Inferior parietal cortex (tissue), 1 donor: Measurements from ENCODE around the gene PACS2.

Experiments
- DNase-seq: peaks from one replicate; pipeline ENCODE4 v3.0.0-alpha.2; 2016; ENCODE audit errors: extremely low spot score

The PACS2 gene

DNA sequence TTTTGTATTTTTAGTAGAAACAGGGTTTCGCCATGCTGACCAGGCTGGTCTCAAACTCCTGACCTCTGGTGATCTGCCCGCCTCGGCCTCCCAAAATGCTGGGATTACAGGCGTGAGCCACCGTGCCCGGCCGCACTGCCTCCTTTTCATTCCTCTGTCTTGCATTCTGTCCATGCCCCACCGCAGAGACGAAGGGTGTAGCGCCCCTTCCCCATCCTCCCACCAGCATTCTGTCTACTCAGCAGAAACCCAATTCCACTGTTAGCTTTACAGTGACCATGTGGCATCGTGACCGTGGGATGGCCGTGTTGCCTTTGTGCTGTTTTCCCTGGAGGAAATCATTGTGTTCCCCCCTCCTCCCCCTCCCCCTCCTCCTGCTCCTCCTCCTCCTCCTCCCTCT, 94.0 kb downstream of the PACS2 start:
- DNase-seq = no peak

DNA sequence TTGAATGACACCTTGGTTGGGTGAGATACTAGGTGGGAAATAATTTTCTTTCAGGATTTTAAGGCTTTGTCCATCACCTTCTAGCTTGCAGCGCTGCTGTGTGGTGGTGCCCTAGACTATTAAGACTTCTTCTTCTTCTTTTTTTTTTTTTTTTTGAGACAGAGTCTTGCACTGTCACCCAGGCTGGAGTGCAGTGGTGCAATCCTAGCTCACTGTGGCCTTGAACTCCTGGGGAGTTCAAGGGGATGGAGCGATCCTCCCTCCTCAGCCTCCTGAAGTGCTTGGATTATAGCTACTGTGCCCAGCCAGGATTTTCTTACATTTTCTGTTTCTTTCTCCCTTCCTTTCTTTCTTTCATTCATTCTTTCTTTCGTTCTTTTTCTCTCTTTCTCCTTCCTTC, 94.8 kb downstream of the PACS2 start:
- no peak for DNase-seq

DNA sequence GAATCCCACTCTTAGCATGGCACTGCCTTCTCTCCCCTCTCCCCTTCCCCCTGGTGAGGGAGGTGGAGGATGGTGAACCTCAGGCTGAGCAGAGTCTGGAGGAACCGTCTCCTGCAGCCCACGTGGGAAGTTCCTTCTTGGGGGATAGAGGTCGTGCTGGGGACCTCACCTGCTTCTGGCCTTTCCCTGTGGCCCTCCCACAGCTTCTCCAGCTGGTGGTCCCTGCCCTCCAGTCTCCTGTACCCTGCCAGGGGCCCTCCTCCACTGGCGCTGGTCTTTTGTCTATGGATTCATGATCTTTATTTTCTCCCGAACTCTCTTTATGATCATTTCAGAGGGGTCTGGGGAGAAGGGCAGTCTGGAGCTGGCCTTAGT, 96.1 kb downstream of the PACS2 start:
- no peak for DNase-seq

DNA sequence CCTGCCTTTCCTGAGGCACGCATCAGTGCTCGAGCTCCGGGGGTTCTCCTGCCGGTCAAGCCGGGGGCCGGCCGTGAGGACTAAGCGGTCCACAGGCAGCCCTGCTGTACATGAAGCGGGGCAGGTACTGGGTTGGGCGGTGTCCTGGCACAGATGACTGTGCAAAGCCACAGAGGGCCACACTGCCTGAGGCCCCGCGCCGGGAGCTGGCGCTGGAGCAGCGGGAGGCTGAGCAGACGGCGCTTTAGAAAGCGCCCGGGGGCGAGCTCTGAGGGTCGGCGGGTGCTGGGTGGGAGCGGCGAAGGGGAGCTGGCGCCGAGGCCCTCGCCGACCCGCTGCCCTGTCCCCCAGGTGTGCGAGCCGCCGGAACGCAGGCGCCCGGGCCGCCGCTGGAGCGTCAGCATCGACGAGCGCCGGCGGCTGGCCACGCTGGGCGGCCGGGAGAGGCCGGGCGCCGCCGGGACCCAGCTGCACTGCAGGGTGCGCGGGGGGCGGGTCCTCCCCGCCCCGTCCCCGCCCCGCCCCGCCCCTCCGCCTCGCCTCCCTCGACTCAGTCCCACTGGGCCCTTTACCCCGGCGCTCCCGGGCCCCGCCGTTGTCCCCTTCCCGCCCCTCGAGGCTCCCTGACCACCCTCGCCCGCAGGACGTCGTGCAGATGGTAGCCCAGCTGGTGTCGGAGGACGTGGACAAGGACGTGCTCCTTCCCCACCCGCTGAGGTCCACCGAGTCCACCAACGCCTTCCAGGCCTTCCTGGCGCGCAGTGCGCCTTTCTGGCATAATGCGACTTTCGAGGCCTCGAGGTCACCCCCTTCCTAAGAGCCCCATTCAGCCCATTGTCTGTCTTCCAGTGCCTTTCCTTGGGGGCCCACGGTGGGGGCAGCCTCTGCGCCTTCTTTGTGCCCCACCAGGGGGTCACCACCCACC, 96.7 kb downstream of the PACS2 start:
- no peak for DNase-seq

DNA sequence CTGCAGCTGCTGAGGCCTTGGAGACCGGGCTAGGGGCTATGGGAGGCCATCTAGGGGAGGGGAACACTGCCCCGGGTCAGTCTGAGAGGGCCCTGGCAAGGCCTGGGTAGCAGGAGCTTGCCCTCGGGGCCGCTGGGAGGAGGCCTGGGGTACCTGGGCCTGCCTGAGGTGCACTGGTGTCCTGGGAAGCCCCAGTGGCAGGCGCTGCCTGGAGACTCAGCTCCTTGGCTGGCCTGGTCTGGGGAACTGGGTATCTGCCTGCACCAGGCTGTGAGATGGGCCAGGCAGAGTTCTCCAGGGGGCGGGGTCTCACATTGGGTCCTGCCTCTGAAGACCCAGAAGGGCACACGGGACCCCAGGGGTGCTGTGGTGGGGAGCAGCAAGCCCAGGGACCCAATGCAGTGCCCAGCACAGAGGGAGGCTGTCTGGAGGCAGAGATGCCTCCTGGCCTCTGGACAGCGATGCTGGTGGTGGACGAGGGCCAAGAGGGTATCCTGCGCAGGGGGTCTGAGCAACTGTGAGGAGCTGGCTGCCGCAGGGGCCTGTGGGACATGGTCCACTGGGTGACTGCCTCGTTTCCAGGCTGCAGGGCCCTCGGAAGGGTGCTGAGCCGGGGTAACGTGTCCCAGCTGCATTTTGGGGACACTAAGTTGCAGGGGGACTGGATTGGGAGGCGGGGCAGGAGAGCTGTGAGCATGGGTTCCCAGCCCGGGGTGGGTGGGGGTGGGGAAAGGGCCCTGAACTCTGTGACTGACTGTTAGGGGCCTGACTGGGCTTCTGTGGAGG, 97.6 kb downstream of the PACS2 start:
- DNase-seq = no peak

DNA sequence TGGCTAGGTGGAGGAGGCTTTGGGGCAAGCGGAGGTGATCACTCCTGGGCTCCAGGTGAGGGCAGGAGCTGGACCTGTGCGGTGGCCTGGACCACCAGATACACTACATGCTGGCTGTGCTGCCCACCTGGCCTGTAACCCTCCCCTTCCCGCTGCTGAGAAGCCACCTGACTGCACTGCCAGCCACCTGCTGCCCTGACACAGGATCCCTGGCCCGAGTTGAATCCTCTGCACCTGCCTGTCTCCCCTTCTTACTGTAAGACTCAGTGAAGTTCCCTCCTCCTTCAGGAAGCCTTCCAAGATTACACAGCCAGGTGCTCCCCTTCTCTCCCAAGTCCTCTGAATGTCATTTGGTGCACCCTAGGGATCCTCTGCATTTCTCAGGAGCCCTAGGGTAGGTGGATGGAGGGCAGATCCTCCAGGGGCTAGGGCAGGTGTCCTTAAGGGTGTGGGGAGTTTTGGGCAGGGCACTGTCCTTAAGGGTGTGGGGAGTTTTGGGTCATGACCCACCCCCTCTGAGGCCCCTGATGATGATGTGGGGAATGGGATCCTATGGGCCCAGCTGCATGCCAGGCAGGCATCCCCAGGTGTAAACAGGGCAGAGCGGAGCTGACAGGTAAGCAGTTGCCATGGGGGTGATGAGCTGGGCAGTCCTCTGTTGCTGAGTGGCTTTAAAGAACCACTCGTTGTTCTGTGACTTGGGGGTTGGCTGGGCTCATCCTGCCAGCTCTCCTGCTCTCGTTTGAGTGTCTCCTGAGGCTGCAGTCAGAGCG, 98.4 kb downstream of the PACS2 start:
- no peak for DNase-seq

DNA sequence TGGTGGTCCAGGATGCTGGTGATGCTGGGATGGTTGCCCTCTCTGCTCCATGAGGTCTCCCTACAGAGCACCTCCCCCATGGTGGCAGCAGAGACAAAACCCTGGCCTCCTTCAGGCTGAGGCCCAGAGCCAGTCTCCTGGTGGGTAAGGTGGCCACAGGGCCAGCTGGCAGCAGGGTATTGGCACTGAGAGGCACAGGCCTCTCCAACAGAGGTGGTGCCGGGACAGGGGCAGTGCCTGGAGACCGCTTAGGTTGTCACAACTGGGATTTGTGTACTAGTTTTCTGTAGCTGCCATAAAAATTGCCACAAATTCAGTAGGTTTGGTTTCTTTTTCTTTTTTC, 99.0 kb downstream of the PACS2 start:
- no peak for DNase-seq

DNA sequence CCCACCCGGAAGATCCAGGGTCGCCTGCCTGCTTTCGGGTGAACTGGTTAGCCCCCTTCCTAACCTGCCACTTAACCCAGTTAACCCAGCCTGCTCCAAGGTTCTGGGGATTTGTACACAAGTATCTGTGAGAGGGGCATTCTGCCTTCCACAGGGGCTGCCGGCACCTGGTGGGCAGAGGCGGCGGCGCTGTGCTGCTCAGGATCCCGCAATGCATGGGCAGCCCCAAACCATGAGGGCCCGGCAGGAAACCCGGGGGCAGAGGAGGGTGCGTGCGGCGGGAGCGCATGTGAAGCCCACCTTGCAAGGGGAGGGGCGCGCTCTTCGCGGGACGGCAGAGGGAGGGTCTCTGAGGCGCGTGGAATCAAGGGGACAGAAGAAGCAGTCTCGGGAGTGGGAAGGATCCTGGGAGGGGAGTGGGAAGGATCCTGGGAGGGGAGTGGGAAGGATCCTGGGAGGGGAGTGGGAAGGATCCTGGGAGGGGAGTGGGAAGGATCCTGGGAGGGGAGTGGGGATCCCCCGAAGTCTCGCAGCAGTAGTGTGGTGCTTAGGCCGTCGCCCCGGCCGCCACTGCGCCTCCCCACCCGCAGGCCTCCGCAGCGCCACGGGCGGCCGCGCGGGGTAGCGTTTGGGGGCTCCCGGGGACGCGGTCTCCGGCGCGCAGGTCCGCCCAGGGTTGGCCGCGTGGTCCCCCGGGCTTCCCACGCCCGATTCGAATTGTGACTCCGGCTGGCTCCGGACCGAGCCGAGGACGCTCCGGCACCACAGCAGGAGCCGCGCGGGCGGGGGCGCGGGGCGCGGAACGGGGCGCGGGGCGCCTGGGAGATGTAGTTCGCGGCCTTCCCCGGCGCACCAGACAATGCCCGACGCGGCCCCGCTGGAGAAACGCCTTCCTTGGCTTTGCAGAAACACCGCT, 100.2 kb downstream of the PACS2 start:
- peak; percentile 68 for DNase-seq

DNA sequence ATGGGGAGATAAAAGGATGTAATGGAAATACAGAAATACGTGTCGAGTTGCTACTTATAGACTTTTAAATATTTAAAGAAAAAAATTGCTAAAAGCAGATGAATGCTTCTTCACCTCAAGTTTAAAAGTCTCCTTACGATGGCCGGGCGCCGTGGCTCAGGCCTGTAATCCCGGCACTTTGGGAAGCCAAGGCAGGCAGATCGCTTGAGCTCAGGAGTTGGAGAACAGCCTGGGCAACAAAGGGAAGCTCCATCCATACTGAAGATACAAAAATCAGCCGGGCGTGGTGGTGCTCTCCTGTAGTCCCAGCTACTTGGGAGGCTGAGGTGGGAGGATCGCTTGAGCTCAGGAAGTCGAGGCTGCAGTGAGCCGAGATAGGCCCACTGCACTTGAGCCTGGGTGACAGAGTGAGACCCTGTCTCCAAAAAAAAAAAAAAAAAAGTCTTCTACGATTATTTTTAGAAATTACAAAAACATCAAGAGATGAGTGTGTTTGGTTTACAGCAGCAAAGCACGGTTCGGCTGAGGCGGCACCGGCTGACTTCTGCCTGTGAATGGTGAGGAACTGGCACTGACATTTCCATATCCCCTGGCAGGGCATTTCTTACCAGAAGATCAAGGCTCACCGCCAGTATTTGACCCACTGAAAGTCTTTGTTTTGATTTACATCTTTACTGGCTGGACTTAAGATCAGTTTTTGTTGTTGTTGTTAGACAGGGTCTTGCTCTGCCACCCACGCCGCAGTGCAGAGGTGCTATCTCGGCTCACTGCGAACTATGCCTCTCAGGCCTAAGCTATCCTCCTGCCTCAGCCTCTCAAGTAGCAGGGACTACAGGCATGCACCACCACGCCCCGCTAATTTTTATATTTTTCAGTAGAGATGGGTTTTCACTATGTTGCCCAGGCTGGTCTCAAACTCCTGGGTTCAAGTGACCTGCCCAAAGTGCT, 101.2 kb downstream of the PACS2 start:
- DNase-seq = no peak

DNA sequence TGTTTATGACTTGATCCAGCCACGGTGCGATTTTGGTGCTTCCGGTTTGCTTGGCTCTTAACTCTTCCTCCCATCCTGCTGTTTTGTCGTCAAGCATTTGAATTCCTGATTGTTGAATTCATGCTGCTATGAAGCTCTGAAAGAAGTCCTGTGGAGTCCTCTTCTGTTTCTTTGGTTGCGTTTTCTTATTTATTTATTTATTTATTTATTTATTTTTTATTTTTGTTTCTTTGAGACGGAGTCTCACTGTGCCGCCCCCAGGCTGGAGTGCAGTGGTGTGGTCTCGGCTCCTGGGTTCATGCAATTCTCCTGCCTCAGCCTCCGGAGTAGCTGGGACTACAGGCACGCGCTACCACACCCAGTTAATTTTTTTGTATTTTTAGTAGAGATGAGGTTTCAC, 102.1 kb downstream of the PACS2 start:
- no peak for DNase-seq

DNA sequence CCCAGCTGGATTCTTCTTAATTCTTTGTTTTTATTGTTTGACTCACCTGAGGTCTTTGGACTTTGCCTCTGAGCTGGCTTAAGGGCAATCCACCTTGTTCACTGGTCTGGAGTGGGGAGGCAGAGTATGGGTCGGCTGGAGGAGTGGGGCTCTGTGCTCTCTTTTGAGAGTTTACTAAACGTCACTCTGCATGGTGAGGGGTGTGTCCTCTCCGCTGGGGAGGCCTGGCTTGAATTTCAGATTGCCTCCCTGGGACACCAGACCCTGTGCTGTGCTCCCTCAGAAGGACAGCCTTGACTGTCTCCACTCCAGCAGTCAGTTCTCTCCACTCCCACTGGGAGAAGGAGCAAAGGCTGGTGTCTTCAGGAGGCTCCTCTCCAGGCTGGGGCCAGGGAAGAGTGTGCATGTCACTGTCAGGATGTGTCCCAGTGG, 103.2 kb downstream of the PACS2 start:
- no peak for DNase-seq

DNA sequence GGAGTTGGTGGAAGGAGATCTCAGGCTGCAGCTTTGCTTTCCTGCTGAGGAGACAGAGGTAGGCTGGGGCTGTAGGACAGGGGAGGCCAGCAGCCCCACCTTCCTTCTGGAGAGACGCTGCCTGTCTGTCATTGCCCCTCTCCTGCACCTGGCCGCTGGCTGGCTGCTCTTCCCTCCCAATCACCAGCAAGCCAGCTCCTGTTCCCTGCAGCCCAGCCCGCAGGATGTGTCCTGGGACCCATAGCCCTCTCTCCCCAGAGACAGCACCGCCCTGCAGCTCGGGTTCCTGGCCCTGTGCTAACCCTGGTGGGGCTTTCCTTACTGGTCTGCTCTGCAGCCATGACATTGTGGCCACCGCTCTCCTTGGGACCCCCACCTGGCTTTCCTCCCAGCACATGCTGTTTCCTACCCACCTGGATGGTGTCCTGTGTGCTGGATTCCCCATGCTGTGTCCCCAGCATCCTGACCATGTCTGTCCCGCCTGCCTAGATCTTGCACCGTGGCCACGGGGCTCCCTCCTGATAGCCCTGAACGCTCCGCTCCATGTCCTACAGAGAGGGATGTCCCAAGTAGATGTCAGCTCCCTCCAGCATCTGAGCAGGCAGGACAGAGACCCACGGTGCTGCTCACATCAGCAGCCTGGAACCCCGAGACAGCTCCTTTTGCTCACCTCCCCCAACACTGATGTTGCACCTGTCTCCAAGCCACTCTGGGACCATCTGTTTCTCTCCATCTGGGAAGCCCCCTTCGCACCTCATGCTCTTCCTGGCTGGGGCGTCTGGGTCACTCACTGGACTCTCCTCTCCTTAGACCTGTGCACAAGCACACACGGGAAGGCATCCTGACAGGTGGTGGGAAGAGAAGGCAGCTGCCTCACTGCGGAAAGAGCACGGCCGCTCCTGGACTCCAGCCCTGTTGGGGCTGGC, 104.0 kb downstream of the PACS2 start:
- no peak for DNase-seq

DNA sequence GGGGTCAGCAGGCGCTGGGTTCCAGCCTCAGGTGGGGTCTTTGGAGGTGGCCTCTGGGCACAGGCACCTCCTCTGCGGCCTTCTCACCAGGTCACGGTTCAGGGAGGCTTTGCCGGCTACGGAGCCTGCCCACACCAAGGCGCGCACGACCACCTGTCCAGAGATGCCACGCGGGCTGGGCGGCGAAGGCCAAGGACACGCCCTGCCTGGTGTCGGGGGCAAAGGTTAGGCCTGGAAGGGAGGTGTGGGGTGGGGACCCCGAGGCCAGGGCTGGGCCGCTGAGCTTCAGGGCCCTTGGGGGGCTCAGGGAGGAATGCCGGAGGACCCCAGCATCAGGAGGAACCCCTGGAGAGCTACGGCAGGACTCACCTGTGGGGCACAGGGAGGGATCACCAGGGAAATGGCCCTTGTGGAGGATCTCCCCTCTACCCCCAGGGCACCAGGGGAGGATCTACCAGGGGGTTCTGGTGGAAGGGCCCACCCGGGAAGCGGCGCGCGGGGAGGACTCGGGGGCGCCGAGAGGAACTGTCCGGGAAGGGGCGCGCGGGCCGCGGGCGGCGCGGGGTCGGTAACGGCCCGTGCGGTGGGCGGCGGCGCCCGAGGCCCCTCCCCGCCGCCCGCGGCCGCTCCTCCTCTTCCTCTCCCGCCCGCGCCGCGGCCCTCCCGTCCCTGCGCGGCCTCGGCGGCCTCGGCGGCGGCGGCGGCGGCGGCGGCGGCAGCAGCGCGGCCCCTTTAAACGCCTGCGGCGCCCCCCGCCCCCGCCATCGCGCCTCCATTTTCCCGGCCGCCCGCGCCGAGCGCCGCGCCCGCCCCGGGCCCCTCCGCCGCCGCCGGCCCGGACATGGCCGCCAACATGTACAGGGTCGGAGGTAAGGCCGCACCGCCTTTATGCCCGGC, 104.9 kb downstream of the PACS2 start, which contains the start of gene MTA1:
Gene MTA1, plus strand, starts transcription at position 633 of the 897 bp plus-strand sequence. Its CDS starts 209 bp downstream, at position 842.
- DNase-seq = no peak

DNA sequence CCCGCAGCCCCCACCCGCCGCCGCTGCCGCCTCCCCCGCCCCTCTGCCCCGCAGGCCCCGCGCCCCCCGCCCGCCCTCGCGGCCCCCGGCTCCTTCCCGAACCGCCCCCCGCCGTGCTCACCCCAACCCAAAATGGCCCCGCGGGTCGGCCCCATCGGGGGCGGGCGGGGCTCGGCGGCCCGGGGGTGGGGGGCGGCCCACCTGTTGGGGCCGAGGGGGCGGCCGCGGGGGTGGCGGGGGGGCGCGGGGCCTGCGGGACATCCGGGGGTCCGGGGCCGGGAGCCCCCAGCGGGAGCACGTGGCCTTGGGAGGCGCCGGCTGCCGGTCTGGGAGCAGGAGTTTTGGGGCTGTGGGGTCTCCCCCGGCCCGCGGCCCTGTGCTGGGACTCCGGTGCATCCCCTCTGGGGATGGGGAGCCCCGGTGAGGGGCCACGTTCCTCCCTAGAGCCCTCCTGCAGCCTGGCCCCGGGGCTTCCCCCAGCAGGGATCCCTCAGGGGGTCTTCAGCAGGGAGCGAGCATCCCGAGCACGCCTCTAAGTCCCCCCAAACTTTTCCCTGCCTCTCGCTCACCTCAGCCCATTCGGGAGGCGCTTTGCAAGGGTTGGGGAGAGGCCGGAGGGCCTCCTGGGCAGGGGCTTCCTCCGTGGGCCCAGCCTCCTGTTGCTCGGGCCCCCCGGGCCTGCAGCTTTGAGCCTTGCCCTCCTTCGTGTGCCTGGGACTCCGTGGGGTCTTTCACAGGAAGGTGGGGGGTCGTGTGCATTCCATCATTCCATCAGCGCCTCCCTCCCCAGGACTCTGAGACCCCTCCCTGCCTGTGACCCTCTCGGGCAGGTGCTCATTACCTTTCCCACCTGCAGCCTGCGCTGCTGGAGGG, 105.8 kb downstream of the PACS2 start:
- DNase-seq = no peak

DNA sequence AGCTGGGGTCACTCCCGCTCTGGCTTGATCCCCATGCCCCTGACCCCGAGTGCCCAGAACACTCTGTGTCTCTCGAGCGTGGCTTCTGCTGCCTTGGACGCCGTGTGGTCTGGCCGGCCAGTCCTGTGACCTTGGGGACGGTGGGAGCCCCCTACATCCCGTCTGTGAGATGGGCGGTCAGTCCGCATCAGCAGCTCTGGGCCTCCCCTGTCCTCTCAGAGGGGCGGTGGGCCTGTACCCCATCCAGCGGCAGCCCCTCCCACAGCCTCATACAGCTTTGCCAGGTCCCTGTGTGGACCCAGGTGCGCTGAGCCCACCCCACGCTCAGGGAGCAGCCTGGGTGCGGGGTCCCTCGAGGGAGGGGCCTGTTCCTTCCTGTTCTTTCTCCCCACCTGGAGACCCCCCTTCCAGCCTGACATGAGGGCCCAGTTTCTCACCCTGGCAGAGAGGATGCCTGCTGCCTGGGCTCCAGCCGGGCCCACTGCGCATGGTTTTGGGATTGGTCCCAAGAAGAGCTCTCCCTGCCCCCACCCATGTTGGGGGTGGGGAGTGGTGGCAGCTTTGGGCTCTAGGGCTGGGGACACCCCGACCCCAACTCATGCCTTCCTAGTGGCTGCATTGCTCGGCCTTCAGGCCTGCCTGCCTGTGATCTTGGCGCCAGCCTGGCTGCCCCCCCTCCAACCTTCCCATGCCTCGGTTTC, 106.6 kb downstream of the PACS2 start:
- DNase-seq = no peak
